ENCODE results near the gene SNED1. TPM values are rescaled to one million over a fixed set of nuclear protein-coding genes. Genes with fewer than 3 reads are reported as not detected.
A peak's percentile ranks its signal among the peaks of the same experiment; 100 is the strongest.

SNED1 gene
- polyA plus RNA-seq, 1 donor = 6.6 TPM

GRCh38 chr2:241072151-241072550 lies 73.7 kb downstream of the SNED1 start:
- peaks cover 22% of the 10 kb centered on the region for H3K27me3 ChIP-seq (ENCODE audit: control insufficient read depth, insufficient read depth, low read length)
- peaks cover 13% of the 10 kb centered on the region for H3K36me3 ChIP-seq (ENCODE audit: control insufficient read depth, insufficient read depth, low read length)
- no peak for DNase-seq
- no peak overlapping the region for H3K4me3 ChIP-seq (ENCODE audit: low read length)
- no peak overlapping the region for H3K27ac ChIP-seq (ENCODE audit: low read length)
- H3K4me1 ChIP-seq (ENCODE audit: control insufficient read depth, insufficient read depth, low read length) = no peaks in the 10 kb centered on the region
- H3K9me3 ChIP-seq (ENCODE audit: control insufficient read depth, low read depth, low read length) = no peaks in the 10 kb centered on the region
- no CpG with 5 or more reads among the region's 9 CpGs for WGBS (ENCODE audit: insufficient coverage, low lambda C conversion rate)

- no peak overlapping the region for H3K27ac ChIP-seq (ENCODE audit: low read length)
- no peaks in the 10 kb centered on the region for H3K9me3 ChIP-seq (ENCODE audit: control insufficient read depth, low read depth, low read length)
- DNase-seq = no peak
- no CpG with 5 or more reads among the region's 14 CpGs for WGBS (ENCODE audit: insufficient coverage, low lambda C conversion rate)
- no peaks in the 10 kb centered on the region for H3K4me1 ChIP-seq (ENCODE audit: control insufficient read depth, insufficient read depth, low read length)
- H3K36me3 ChIP-seq (ENCODE audit: control insufficient read depth, insufficient read depth, low read length) = peaks cover 13% of the 10 kb centered on the region
- no peak overlapping the region for H3K4me3 ChIP-seq (ENCODE audit: low read length)
- peaks cover 22% of the 10 kb centered on the region for H3K27me3 ChIP-seq (ENCODE audit: control insufficient read depth, insufficient read depth, low read length)
Measured at GRCh38 chr2:241072553-241073165, 74.2 kb downstream of the SNED1 start.

DNA sequence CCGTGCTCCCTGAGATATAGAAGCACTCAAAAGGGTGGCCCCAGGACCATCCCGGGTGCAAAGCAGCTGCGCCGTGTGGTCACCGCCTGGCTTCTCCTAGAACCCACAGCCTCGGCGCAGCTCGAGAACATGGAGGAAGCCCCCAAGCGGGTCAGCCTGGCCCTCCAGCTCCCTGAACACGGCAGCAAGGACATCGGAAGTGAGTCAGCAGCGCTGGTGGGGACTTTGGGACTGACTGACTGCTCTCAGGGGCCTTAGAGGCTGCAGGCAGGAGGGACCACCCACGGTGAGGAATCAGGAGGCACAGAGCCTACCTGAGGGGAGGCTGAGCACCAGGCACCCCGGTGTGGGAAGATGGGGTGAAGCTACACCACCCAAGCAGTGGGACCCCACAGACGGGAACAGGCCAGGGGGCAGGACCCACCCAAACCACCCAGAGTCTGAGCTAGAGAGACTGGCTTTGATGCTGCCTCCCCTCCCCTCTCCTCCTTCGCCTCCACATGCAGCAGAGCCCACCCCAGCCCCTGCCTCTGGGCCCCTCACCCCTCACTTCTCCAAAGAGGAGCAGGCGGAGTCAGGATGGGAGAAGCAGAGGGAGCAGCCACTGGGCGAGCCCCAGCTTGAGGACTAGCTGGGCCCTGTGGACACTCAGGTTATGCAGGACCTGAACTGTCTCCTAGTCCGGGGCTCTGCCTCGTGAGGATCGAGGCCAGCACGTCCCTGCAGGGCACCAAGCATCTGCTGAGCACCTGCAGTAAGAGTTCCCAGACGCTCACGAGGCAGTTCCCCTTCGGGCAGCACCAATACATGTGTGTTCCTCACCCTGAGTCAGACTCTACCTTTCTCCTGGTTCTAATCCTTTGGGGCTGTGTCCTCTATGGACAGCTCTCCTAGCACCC lies 75.0 kb downstream of the SNED1 start:
- Histone ChIP-seq H3K36me3 (ENCODE audit: control insufficient read depth, insufficient read depth, low read length) (peaks cover 13% of the 10 kb centered on the region), H3K9me3 (ENCODE audit: control insufficient read depth, low read depth, low read length) (peaks cover 3% of the 10 kb centered on the region), H3K27ac (ENCODE audit: low read length) (no peak overlapping the region), H3K27me3 (ENCODE audit: control insufficient read depth, insufficient read depth, low read length) (peaks cover 22% of the 10 kb centered on the region), H3K4me1 (ENCODE audit: control insufficient read depth, insufficient read depth, low read length) (no peaks in the 10 kb centered on the region), H3K4me3 (ENCODE audit: low read length) (no peak overlapping the region)
- no CpG with 5 or more reads among the region's 25 CpGs for WGBS (ENCODE audit: insufficient coverage, low lambda C conversion rate)
- DNase-seq = no peak

GRCh38 chr2:241074065-241074818 lies 75.8 kb downstream of the SNED1 start:
- Histone ChIP-seq H3K9me3 (ENCODE audit: control insufficient read depth, low read depth, low read length) (peaks cover 3% of the 10 kb centered on the region), H3K27ac (ENCODE audit: low read length) (no peak overlapping the region), H3K4me3 (ENCODE audit: low read length) (no peak overlapping the region), H3K4me1 (ENCODE audit: control insufficient read depth, insufficient read depth, low read length) (no peaks in the 10 kb centered on the region), H3K36me3 (ENCODE audit: control insufficient read depth, insufficient read depth, low read length) (peaks cover 13% of the 10 kb centered on the region), H3K27me3 (ENCODE audit: control insufficient read depth, insufficient read depth, low read length) (peaks cover 17% of the 10 kb centered on the region)
- 100% methylated on average over 1 of the region's 16 CpGs for WGBS (ENCODE audit: insufficient coverage, low lambda C conversion rate)
- no peak for DNase-seq

DNA sequence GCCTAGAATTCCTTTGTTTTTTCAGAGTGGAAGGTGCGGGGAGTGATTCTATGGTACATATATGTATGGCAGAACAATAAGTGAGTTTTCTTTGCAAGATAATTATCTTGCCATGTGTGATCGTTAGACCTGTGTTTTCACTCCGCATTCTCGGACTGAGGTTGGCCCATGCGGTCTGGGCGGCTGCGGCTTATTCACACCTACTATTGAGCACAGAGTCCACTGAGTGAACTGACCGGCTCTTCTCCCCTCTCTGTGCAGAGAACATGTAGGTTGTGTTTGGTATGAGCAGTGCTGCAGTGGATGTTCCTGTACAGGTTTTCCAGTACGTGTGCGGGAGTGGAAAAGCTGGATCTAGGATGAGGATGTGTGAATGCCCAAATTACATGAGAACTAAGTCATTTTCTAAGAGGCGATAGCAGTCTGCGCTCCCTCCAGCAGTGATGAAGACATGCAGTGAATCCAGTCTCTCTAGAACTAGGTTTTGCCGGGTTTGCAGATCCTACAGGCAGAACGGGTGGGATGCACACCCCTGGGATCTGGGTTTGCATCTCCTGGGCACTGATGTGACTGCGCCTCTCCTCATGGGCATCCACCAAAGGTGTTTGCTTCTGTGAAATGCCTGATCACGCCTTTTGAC lies 76.6 kb downstream of the SNED1 start:
- WGBS (ENCODE audit: insufficient coverage, low lambda C conversion rate) = 90% methylated on average over 2 of the region's 16 CpGs
- Histone ChIP-seq H3K4me1 (ENCODE audit: control insufficient read depth, insufficient read depth, low read length) (no peaks in the 10 kb centered on the region), H3K9me3 (ENCODE audit: control insufficient read depth, low read depth, low read length) (peaks cover 3% of the 10 kb centered on the region), H3K4me3 (ENCODE audit: low read length) (no peak overlapping the region), H3K27me3 (ENCODE audit: control insufficient read depth, insufficient read depth, low read length) (peaks cover 10% of the 10 kb centered on the region), H3K36me3 (ENCODE audit: control insufficient read depth, insufficient read depth, low read length) (peaks cover 13% of the 10 kb centered on the region), H3K27ac (ENCODE audit: low read length) (no peak overlapping the region)
- DNase-seq = no peak

DNA sequence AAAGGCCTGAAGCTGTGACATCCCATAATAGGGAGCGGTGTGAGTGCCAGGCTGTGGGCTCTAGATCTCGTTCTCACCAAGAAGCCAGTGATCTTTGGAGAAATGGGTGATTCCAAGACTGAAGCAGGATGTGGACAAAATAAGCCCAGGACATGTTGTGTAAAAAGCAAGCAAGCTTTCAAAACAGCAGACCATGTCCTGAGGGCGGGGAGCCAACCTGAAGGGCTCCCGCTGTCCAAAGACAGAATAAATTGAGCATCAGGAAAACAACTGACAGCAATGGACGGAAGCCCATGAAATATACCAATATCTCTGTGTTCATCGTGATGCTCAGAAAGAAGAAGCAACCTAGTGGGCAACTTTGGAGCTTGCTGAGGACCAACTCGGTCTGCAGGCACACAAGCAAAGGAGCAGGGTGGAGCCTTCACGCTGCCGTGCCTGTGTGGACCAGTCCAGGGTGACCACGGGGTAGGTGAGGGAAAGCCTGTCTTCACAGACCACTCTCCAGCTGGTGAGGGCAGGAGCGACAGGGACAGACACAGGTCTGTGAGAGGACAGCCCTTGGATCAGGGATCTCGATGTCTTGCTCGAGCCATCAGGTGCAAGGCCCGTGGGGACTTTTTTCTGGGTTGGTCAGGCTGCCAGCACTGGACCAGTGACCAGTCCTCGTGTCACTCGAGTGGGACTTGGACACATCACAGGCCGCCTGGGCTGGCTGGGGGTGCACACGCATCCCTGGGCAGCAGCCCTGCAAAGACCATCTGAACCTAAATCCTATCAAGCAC lies 82.2 kb downstream of the SNED1 start:
- no CpG with 5 or more reads among the region's 18 CpGs for WGBS (ENCODE audit: insufficient coverage, low lambda C conversion rate)
- no peaks in the 10 kb centered on the region for H3K27me3 ChIP-seq (ENCODE audit: control insufficient read depth, insufficient read depth, low read length)
- no peaks in the 10 kb centered on the region for H3K4me1 ChIP-seq (ENCODE audit: control insufficient read depth, insufficient read depth, low read length)
- H3K4me3 ChIP-seq (ENCODE audit: low read length) = no peak overlapping the region
- H3K9me3 ChIP-seq (ENCODE audit: control insufficient read depth, low read depth, low read length) = peaks cover 3% of the 10 kb centered on the region
- H3K36me3 ChIP-seq (ENCODE audit: control insufficient read depth, insufficient read depth, low read length) = no peaks in the 10 kb centered on the region
- no peak overlapping the region for H3K27ac ChIP-seq (ENCODE audit: low read length)
- DNase-seq = no peak

DNA sequence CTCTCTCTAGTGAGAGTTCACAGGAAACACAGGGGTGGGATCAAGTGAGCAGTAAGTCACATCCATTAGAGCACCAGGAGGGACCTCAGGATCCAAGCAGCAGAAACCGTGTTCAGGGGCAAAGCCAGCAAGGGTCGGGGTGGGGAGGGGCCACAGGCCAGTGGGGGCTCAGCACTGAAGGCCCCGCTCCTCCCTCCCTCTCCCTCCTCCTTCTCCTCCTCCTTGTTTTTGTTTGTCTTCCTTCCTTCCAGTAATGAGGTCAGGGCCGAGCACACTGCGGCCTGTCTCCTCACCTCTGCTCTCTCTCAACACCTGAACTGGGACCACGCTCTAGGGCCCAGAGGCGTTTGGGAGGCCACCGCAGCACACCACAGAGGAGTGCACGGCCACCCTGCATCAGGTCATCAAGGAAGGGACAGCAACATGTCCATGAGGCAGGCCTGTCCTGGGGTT lies 82.8 kb downstream of the SNED1 start:
- Histone ChIP-seq H3K27ac (ENCODE audit: low read length) (no peak overlapping the region), H3K36me3 (ENCODE audit: control insufficient read depth, insufficient read depth, low read length) (peaks cover 4% of the 10 kb centered on the region), H3K27me3 (ENCODE audit: control insufficient read depth, insufficient read depth, low read length) (no peaks in the 10 kb centered on the region), H3K9me3 (ENCODE audit: control insufficient read depth, low read depth, low read length) (peaks cover 3% of the 10 kb centered on the region), H3K4me3 (ENCODE audit: low read length) (no peak overlapping the region), H3K4me1 (ENCODE audit: control insufficient read depth, insufficient read depth, low read length) (no peaks in the 10 kb centered on the region)
- DNase-seq = no peak
- WGBS (ENCODE audit: insufficient coverage, low lambda C conversion rate) = no CpG with 5 or more reads among the region's 9 CpGs

DNA sequence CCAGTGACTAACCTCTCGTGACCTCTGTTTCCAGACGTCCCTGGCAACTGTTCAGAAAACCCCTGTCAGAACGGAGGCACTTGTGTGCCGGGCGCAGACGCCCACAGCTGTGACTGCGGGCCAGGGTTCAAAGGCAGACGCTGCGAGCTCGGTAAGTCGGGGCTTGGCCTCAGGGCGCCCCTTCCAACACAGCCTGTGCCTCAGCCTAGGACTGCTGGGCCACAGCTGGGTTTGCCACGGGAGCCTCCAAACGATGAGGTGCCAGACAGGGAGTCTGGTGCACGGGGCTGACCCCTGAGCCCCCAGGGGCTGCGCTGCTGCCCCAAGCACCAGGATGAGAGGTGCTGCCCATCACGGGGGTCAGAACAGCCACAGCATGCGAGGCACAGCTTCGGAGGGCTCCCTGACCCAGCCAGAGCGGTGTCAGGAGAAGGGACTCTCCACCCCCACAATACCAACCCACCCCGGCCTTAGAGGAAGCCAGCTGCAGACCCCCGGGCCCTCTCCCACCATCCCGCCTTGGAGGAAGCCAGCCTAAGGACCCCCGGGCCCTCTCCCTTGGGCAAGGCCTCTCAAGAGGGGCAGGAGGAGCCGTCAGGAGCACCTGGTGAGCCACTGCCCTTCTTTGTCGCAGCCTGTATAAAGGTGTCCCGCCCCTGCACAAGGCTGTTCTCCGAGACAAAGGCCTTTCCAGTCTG lies 83.4 kb downstream of the SNED1 start:
- DNase-seq = peak in 1 of 2 donors; percentile 84

DNA sequence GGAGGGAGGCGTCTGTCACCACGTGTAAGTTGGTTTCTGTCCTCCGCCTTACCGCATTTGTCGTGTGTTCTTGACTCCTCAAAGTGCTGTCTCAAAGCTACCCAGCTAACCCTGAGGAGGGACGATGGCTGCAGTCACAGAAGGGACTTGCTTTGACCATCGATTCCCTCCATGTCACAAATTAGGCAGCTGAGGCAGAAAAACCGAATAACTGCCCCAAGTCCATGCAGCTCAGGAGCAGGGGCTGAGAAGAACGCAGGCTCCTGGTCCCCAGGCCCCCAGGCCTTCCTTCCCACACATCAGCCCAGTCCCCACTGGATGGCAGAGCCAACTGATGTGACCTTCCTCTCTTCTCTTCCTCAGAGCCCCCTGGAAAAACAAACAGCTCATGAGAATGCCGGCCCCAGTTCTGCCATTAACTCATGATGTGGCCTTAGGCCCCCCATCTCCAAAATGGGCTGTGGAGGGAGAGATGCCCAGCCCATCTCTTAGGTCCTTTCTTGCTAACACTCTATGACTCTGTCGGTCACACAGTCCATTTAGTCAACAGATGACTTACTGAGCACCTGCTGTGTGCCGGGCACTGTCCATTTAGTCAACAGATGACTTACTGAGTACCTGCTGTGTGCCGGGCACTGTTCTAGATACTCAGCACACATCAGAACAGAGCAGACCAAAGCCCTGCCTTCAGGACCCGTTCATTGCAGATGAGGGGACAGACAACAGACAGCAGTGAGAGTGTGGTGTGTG lies 84.1 kb downstream of the SNED1 start:
- H3K9me3 ChIP-seq (ENCODE audit: control insufficient read depth, low read depth, low read length) = peaks cover 3% of the 10 kb centered on the region
- WGBS (ENCODE audit: insufficient coverage, low lambda C conversion rate) = no CpG with 5 or more reads among the region's 14 CpGs
- DNase-seq = no peak

More for the DNA sequence above, 83.4 kb downstream of the SNED1 start:
- no peaks in the 10 kb centered on the region for H3K27me3 ChIP-seq (ENCODE audit: control insufficient read depth, insufficient read depth, low read length)
- H3K4me1 ChIP-seq (ENCODE audit: control insufficient read depth, insufficient read depth, low read length) = no peaks in the 10 kb centered on the region
- no peak overlapping the region for H3K4me3 ChIP-seq (ENCODE audit: low read length)
- WGBS (ENCODE audit: insufficient coverage, low lambda C conversion rate) = no CpG with 5 or more reads among the region's 28 CpGs
- no peak overlapping the region for H3K27ac ChIP-seq (ENCODE audit: low read length)
- H3K9me3 ChIP-seq (ENCODE audit: control insufficient read depth, low read depth, low read length) = peaks cover 3% of the 10 kb centered on the region
- H3K36me3 ChIP-seq (ENCODE audit: control insufficient read depth, insufficient read depth, low read length) = peaks cover 9% of the 10 kb centered on the region

More for the DNA sequence above, 84.1 kb downstream of the SNED1 start:
- H3K27me3 ChIP-seq (ENCODE audit: control insufficient read depth, insufficient read depth, low read length) = no peaks in the 10 kb centered on the region
- no peak overlapping the region for H3K27ac ChIP-seq (ENCODE audit: low read length)
- H3K36me3 ChIP-seq (ENCODE audit: control insufficient read depth, insufficient read depth, low read length) = peaks cover 16% of the 10 kb centered on the region
- no peak overlapping the region for H3K4me3 ChIP-seq (ENCODE audit: low read length)
- H3K4me1 ChIP-seq (ENCODE audit: control insufficient read depth, insufficient read depth, low read length) = no peaks in the 10 kb centered on the region

Data from large intestine (tissue), 3 donors.